H1 (cell line): ENCODE data around the gene AGAP1. TPM values are rescaled to one million over a fixed set of nuclear protein-coding genes. Genes with fewer than 3 reads are reported as not detected.

Experiments
- CHD1 ChIP-seq: IDR thresholded peaks from 2 replicates; pipeline ENCODE4 v1.6.1; 2012; ENCODE audit warnings: low read depth, low read length, improper control_type of control experiment
- CHD7 ChIP-seq: fragments of 300-600 bp; sonication (generic); IDR thresholded peaks from 2 replicates; pipeline ENCODE4 v1.7.1; 2012; ENCODE audit warnings: low read length, moderate library complexity, mild to moderate bottlenecking, inconsistent platforms; ENCODE audit not compliant: insufficient replicate concordance
- EP300 ChIP-seq, 2 experiments: IDR thresholded peaks; 1 replicate in 1 of 2; 2 replicates in 1 of 2; pipeline ENCODE4 v1.6.1; 2011 to 2012; ENCODE audit warnings: low read depth in 2 of 2, low read length in 2 of 2, mild to moderate bottlenecking in 2 of 2, borderline replicate concordance in 1 of 2, inconsistent platforms in 1 of 2, moderate library complexity in 1 of 2
- HDAC2 ChIP-seq, 2 experiments: fragments of 300-600 bp in 1 of 2; sonication (generic) in 1 of 2; IDR thresholded peaks; 2 replicates each; pipeline ENCODE4 v1.6.1; 2011 to 2012; ENCODE audit warnings: low read depth in 2 of 2, low read length in 2 of 2, mild to moderate bottlenecking in 2 of 2, moderate library complexity in 2 of 2, borderline replicate concordance in 1 of 2, inconsistent platforms in 1 of 2
- KDM5A ChIP-seq: fragments of 200-600 bp; IDR thresholded peaks from 2 replicates; pipeline ENCODE4 v1.7.1; 2012; ENCODE audit warnings: mild to moderate bottlenecking, low read length, inconsistent platforms, mixed read lengths
- POU5F1 ChIP-seq: IDR thresholded peaks from 2 replicates; pipeline ENCODE4 v1.6.1; 2011; ENCODE audit warnings: low read depth, mild to moderate bottlenecking, low read length, moderate library complexity
- SRF ChIP-seq: IDR thresholded peaks from 2 replicates; pipeline ENCODE4 v1.6.1; 2011; ENCODE audit warnings: mild to moderate bottlenecking, low read depth, low read length, moderate library complexity
- TAF1 ChIP-seq: IDR thresholded peaks from 2 replicates; pipeline ENCODE4 v1.6.1; 2011; ENCODE audit warnings: mild to moderate bottlenecking, low read depth, low read length
- TBP ChIP-seq: IDR thresholded peaks from 2 replicates; pipeline ENCODE4 v1.6.1; 2011; ENCODE audit warnings: low read depth, low read length, improper control_type of control experiment
- polyA plus RNA-seq, 7 experiments: library from polyadenylated mRNA; depleted of rRNA in 3 of 7; stranded (reverse) in 5 of 7; unstranded in 2 of 7; fragments of >200 nt in 5 of 7; fragments of 200-250 nt in 2 of 7; gene quantifications; 1 replicate in 5 of 7; 2 replicates in 1 of 7; 4 replicates in 1 of 7; pipeline versions ENCODE4 v1.2.1 to v1.2.3, GENCODE V29; 2011 to 2013; ENCODE audit warnings: missing spikeins in 2 of 7, mixed read lengths in 2 of 7
- total RNA-seq: library from RNA; stranded (reverse); fragmentation: NEBNext Ultra II Directional; extraction: Animal tissue kit (Norgen Biotek cat#: 25700); gene quantifications from 2 replicates; pipeline ENCODE4 v1.2.1, GENCODE V29; 2021

The AGAP1 gene
- total and polyA plus RNA-seq, 2 of the 8 experiments (the other 6 are each of a cell fraction or from before 2014, with no cell fraction given): 18.1 to 39.4 TPM

- TF ChIP-seq CHD7 (no peak), TBP (no peak), CHD1 (no peak), TAF1 (no peak), EP300 (IDR thresholded peaks at IDR 0.05; ENCODE audit: borderline replicate concordance in 1 of 2, low read depth in 2 of 2, low read length in 2 of 2) (no peak), SRF (no peak), HDAC2 (IDR thresholded peaks at IDR 0.05; ENCODE audit: borderline replicate concordance in 1 of 2, low read depth in 2 of 2, low read length in 2 of 2) (no peak), KDM5A (no peak), POU5F1 (no peak)
Measured at GRCh38 chr2:235749771-235750160, 255.9 kb downstream of the AGAP1 start (continued).
